Left lung (tissue), 10 donors: ENCODE data around the gene FBXO31. TPM values are rescaled to one million over a fixed set of nuclear protein-coding genes. Genes with fewer than 3 reads are reported as not detected.

Experiments used
- ATAC-seq: fragments of 200-7000 bp; cut with Tn5 transposase; one replicate; pipeline ENCODE4 v1.9.1; 2020; ENCODE audit warnings: moderate library complexity
- DNase-seq, 4 donors: peaks; one replicate each; pipeline ENCODE4 v3.0.0-alpha.2; 2013 to 2020
- H3K27ac ChIP-seq, 2 donors: fragments of 200-600 bp; sonication (generic) in 1 of 2; one replicate each; pipeline versions ENCODE4 v1.5.0 to v1.8.0; 2020 to 2021
- H3K27me3 ChIP-seq, 2 donors: fragments of 200-600 bp; sonication (generic) in 1 of 2; one replicate each; pipeline versions ENCODE4 v1.5.0 to v1.8.0; 2020 to 2021
- H3K36me3 ChIP-seq, 2 donors: fragments of 200-600 bp; sonication (generic) in 1 of 2; one replicate each; pipeline versions ENCODE4 v1.5.0 to v1.8.0; 2020 to 2021
- H3K4me1 ChIP-seq, 2 donors: fragments of 200-600 bp; one replicate each; pipeline ENCODE4 v1.8.0; 2021
- H3K4me3 ChIP-seq, 2 donors: fragments of 200-600 bp; sonication (generic) in 1 of 2; one replicate each; pipeline versions ENCODE4 v1.5.0 to v1.8.0; 2020 to 2021; ENCODE audit warnings: mild to moderate bottlenecking in 1 of 2
- H3K9me3 ChIP-seq, 2 donors: fragments of 200-600 bp; sonication (generic) in 1 of 2; one replicate each; pipeline versions ENCODE4 v1.5.0 to v1.8.0; 2020 to 2021
- CTCF ChIP-seq, 2 donors: fragments of 200-600 bp; sonication (generic) in 1 of 2; IDR thresholded peaks; one replicate each; pipeline versions ENCODE4 v1.5.0 to v1.8.0; 2021; ENCODE audit warnings: antibody characterized with exemption in 2 of 2
- intact Hi-C, 2 donors: fragments of 100-400 bp; cut with DNase I; formaldehyde crosslinking; loops; one replicate each; pipeline versions ENCODE4 v1.11.2 to v1.14.2; 2022
- polyA plus RNA-seq, 6 donors: library from polyadenylated mRNA; unstranded; fragments of 120-200 nt; gene quantifications; one replicate each; pipeline ENCODE4 v1.2.1, GENCODE V29; 2013; ENCODE audit not compliant: insufficient read length in 6 of 6
- total RNA-seq, 2 donors: library from RNA; stranded (reverse); fragmentation: NEBNext Ultra II Directional; extraction: Animal tissue kit (Norgen Biotek cat#: 25700); gene quantifications; one replicate each; pipeline ENCODE4 v1.2.1, GENCODE V29; 2021
- donor health status: DM: no; HTN: yes; CAD: no.
- donor health status: DM: no; HTN: no; CAD: no.

FBXO31 gene
- total and polyA plus RNA-seq, 8 donors = 21.0 to 25.8 (median 23.0) TPM

GRCh38 chr16:87333101-87333500 is 50.5 kb downstream of the FBXO31 start:
- DNase-seq (peak in 1 of 4 donors; percentile 62), ATAC-seq (no peak)
- Histone ChIP-seq H3K27ac (no peak overlapping the region), H3K36me3 (peaks cover 0 to 78% of the 10 kb centered on the region in 2 donors), H3K4me1 (no peaks in the 10 kb centered on the region), H3K9me3 (no peaks in the 10 kb centered on the region), H3K27me3 (no peaks in the 10 kb centered on the region), H3K4me3 (no peak overlapping the region)
- no peak for TF ChIP-seq CTCF (IDR thresholded peaks at IDR 0.05)
- intact Hi-C loops = no loop called here

- H3K9me3 ChIP-seq = no peaks in the 10 kb centered on the region
- no peaks in the 10 kb centered on the region for H3K4me1 ChIP-seq
- no peak overlapping the region for H3K4me3 ChIP-seq
- intact Hi-C loops = no loop called here
- H3K27ac ChIP-seq = no peak overlapping the region
- ATAC-seq = no peak
- H3K36me3 ChIP-seq = peaks cover 0 to 83% of the 10 kb centered on the region in 2 donors
- H3K27me3 ChIP-seq = no peaks in the 10 kb centered on the region
- TF ChIP-seq CTCF (IDR thresholded peaks at IDR 0.05) = no peak
- DNase-seq = no peak
Measured at GRCh38 chr16:87332150-87332549, 51.4 kb downstream of the FBXO31 start.

GRCh38 chr16:87331241-87331801 is 52.3 kb downstream of the FBXO31 start:
- TF ChIP-seq CTCF (IDR thresholded peaks at IDR 0.05) = no peak
- intact Hi-C loops = no loop called here
- no peak overlapping the region for H3K4me3 ChIP-seq
- H3K27me3 ChIP-seq = no peaks in the 10 kb centered on the region
- H3K4me1 ChIP-seq = no peaks in the 10 kb centered on the region
- H3K36me3 ChIP-seq = peaks cover 0 to 81% of the 10 kb centered on the region in 2 donors
- no peaks in the 10 kb centered on the region for H3K9me3 ChIP-seq
- no peak overlapping the region for H3K27ac ChIP-seq
- peak in 1 of 4 donors; percentile 72 for DNase-seq
- no peak for ATAC-seq

- Histone ChIP-seq H3K4me1 (no peaks in the 10 kb centered on the region), H3K36me3 (peaks cover 0 to 75% of the 10 kb centered on the region in 2 donors), H3K9me3 (no peaks in the 10 kb centered on the region), H3K27me3 (no peaks in the 10 kb centered on the region), H3K4me3 (no peak overlapping the region), H3K27ac (no peak overlapping the region)
- TF ChIP-seq CTCF (IDR thresholded peaks at IDR 0.05) = no peak
- intact Hi-C loops = no loop called here
- DNase-seq (peak in 1 of 4 donors; percentile 49), ATAC-seq (no peak)
Measured at GRCh38 chr16:87330646-87331045, 52.9 kb downstream of the FBXO31 start.

DNA sequence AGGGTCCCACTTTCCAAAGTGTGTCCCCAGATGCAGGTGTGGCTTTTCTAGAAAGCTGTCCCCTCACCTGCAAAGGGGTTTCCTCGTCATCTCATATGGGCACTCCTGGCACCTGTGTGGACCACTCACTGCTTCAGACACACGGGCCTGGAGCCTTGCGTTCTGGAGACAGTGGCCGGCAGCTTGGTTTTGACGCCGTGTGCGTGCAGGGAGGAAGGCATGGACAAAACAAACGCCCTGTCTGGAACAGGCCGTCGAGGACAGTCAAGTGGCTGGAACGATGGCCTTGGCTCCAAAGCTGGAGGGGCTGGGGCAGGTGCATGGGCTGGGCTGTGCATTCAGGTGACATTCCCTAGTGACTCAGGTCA is 53.3 kb downstream of the FBXO31 start:
- Histone ChIP-seq H3K4me3 (no peak overlapping the region), H3K9me3 (no peaks in the 10 kb centered on the region), H3K36me3 (peaks cover 0 to 71% of the 10 kb centered on the region in 2 donors), H3K27ac (no peak overlapping the region), H3K4me1 (peaks cover 0 to 1% of the 10 kb centered on the region in 2 donors), H3K27me3 (no peaks in the 10 kb centered on the region)
- TF ChIP-seq CTCF (IDR thresholded peaks at IDR 0.05) = no peak
- DNase-seq (peak in 1 of 4 donors; percentile 46), ATAC-seq (no peak)
- intact Hi-C loops = no loop called here
